HG03575 (cell line): Measurements from ENCODE around the gene FAM83D.

Source experiments
- ATAC-seq: cut with Tn5 transposase; IDR thresholded peaks from one replicate; pipeline ENCODE4 v1.9.1; 2021; ENCODE audit not compliant: unreplicated experiment, insufficient number of reproducible peaks, low FRiP score; ENCODE audit errors: extremely low read depth

FAM83D gene

GRCh38 chr20:38893565-38894090, 32.6 kb upstream of the FAM83D start:
- no peak for ATAC-seq

GRCh38 chr20:38894091-38894847, 31.9 kb upstream of the FAM83D start:
- ATAC-seq, result no peak

- no peak for ATAC-seq
These were observed 30.9 kb upstream of the FAM83D start for GRCh38 chr20:38895098-38895949.

DNA sequence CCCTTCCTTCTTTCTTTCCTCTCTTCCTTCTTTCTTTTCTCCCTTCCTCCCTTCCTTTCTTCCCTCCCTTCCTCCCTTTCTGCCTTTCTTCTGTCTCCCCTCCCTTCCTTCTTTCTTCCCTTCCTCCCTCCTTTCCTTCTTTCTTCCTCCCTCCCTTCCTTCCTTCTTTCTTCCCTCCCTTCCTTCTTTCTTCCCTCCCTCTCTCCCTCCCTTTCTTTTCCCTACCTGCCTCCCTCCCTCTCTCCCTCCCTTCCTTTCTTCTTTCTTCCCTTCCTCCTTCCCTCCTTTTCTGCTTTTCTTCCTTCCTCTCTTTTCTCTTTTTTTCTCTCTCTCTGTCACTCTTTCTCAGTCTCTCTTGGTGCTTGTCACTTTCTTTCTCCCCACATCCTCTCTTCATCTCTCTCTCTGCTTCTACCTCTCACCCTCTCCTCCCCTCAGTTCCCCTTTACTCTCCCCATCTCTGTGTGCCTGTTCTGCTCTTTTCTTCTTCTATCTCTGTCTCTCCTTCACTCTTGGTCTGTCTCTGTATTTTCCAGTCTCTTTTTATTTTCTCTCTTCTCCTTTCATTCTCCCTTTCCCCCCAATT, 30.1 kb upstream of the FAM83D start:
- no peak for ATAC-seq

- ATAC-seq, result no peak
These were observed 28.9 kb upstream of the FAM83D start for GRCh38 chr20:38897267-38897666.

GRCh38 chr20:38900606-38901005, 25.6 kb upstream of the FAM83D start:
- ATAC-seq, result no peak

DNA sequence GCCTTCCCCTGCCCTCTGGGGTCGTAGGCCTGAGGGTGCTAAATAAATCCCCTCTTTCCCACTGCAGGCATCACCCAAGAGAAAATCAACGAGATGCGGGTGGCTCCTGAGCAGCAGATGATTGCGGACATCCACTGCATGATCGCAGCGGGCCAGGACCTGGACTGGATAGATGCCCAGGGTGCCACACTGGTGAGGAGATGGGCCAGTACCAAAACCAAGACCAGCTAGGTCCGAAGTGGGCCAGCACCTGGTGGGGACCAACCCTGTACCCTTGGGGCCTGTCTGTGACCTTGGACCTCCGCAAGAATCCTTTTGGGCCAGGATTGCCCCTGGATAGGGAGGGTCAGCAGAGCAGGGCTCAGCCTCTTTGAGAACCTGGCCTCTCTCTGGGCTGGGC, 23.6 kb upstream of the FAM83D start:
- no peak for ATAC-seq

DNA sequence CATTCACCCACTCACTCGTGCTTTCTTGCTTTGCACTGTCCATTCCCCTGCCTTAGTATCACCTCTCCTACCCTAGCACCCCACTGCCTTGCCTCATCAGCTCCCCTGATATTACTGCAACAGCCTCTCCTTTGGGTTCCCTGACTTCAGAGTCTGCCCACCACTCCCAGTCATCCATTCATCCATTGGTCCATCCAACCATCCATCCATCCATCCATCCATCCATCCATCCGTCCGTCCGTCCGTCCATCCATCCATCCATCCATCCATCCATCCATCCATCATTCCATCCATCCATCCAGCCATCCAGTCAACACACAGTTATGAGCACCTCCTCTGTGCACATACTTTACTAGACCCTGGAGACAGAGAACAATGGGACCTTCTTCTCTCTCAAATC, 22.9 kb upstream of the FAM83D start:
- ATAC-seq, result no peak

DNA sequence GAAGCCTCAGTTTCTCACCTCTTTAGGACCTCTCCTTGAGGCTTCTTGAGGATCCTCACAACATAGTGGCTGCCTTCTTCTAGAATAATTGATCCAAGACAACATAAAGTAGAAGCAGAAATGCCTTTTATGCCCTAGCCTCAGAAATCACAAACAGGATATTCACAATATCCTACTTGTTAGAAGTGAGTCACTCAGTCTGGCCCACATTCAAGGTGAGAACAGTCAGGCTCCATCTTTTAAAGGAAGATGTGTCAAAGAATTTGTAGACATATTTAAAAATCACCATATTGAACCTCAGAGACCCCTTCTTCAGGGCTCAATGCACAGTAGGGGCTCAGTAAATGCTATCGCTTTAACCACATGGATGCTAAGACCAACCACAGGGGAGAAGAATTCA, 20.8 kb upstream of the FAM83D start:
- no peak for ATAC-seq

DNA sequence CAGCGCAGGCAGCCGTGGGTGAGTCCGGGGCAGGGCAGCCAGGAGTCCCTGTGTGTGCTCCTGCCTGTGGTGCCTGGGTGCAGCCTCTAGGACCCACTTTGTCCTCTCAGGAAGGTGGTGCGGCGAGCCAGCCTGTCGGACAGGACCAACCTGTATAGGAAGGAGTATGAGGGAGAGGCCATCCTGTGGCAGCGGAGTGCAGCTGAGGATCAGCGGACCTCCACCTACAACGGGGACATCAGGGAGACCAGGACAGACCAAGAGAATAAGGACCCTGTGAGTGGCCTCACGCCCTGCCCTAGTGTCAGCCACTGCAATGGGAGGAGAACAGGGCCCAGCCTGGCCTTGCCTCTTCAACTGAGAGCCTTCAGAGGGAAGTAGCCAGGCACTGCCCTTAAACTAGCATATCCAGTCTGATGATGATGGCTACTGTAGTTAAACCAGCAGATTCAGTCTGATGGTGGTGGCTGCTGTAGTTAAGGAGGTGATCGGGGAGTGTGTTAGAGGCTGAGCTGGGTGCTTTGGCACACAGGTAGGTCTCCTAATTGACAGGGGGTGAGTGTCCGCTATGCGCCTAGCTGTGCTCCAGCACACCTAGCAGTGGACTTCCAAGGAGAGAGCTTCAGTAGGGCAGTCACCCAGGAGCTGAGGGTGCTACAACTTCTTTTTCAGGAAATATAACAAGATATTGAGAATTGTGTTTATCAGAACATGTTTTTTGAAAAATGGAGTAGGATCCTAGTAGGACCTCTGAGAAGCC, 18.1 kb upstream of the FAM83D start:
- no peak for ATAC-seq

DNA sequence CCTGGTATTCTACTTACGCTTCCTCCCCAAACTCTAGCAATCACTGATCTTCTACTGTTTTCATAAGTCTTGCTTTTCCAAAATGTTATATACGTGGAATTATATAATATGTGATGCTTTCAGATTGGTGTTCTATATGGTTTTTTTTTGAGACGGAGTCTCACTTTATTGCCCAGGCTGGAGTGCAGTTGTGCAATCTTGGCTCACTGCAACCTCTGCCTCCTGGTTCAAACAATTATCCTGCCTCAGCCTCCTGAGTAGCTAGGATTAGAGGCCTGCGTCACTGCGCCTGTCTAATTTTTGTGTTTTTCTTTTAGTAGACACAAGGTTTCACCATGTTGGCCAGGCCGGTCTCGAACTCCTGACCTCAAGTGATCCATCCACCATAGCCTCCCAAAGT, 10.9 kb upstream of the FAM83D start:
- no peak for ATAC-seq

DNA sequence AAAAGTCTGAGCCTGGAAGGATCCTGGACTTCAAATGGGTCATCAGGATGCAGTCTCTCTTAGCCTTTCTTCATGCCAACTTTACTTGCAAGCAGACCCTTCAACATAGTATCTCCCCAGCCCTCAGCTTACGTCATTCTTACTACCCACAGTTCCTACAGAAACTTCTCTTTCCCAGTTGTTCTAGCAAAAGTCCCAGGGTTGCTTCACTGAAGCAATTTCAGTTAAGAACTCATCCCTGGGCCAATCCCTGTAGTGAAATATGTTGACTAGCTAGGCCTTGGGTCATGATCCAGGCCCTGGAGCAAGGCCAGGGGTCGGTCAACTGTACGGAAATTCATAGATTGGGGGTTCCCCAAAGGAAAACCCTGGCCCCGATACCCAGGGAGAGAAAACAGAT, 8.6 kb upstream of the FAM83D start:
- ATAC-seq, result no peak

GRCh38 chr20:38918172-38918571, 8.0 kb upstream of the FAM83D start:
- ATAC-seq, result no peak

- ATAC-seq, result no peak
These were observed 6.5 kb upstream of the FAM83D start for GRCh38 chr20:38919683-38920082.

DNA sequence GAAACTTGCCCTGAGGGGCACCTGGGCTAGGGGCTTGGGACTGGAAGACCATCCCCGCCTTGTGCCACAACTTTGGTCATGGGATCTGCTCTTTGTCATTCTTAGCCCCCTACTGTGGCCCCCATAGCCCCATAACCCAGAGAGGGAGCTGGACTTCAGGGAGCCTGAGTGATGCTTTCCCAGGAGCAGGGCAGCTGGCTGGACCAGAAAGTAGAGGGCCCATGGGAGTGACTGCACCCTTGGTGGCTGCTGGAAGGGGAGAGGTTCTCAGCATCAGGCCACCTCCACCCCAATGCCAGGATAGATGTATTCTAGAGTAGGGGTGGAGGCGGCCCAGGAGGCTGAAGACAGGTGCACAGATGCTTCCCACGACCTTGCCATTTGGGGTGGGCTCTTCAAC, 5.8 kb upstream of the FAM83D start:
- no peak for ATAC-seq

DNA sequence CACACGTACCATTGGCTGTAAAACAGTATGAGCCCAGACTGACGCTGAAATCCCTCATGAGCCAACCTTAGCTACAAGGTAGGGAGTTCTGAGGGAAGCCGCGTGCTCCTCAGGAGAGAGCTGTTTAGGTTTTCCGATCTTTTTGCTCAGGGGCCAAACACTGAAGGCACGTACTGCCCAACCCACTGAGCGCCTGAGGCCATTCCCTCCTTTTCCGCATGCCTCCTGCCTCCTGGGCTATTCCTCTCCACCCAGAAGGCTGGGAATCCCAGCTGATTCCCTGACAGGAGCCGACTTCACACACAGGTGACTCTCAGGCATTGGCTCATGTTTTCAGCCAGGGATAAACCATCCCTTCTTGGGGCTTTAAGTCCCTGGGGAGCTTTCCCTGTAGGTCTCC, 5.4 kb upstream of the FAM83D start:
- ATAC-seq, result no peak

DNA sequence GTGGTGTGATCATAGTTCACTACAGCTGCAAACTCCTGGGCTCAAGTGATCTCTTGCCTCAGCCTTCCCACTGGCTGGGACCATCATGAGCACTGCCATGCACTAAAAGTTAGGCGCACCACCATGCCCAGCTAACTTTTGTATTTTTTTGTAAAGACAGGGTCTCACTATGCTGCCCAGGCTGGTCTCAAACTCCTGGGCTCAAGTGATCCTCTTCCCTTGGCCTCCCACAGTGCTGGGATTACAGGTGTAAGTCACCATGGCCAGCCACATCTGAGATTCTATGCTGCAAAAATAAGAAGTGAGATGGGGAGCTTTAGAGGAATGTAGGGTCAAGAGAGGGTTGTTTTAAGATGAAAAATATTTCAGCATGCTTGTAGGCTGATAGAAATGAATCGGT, 1.5 kb upstream of the FAM83D start:
- ATAC-seq, result no peak

DNA sequence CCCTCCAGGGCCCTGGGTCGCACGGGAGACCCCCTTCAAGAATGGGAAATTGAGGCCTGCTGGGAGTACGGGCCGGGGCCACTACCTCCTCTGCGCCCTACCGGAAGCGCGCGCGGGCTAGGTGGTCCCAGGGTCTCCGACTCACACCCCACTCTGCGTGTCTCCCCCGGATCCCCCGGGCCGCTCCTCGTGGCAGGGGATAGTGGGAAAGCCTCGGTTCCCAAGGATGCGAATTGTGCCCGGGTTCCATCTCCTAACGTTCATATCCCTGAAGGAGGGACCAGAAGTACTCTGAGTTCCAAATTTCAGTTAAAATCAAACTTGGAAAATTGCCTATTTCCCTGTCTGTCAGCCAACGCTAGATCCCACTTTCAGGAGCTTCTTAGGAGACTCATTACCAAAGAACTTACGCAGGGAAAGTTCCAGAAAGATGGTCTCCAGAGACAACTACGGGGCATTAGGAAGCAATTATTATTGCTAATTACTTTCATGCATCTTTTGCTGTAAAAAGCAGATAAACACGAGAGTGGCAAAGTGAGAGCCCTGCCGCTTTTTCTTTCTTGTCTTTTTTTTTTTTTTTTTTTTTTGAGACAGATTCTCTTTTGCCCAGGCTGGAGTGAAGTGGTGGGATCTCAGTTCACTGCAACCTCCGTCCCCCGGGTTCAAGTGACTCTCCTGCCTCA, 858 bp downstream of the FAM83D start:
- ATAC-seq, result no peak
